ENCODE results near the gene CTU2. TPM values are rescaled to one million over a fixed set of nuclear protein-coding genes. Genes with fewer than 3 reads are reported as not detected.

Gene CTU2
- total and polyA plus RNA-seq, 9 of the 15 experiments (the other 6 are each of a cell fraction or from before 2014, with no cell fraction given), result 1.3 to 105 (median 23.2) TPM

- H3K4me1 ChIP-seq (replicated peaks in 1 of 2; ENCODE audit: control insufficient read depth in 2 of 2, insufficient read depth in 2 of 2, low read length in 2 of 2), result peaks cover 0 to 95% of the 10 kb centered on the region in 2 experiments; a peak in 3 of 5 replicates
- WGBS (ENCODE audit: insufficient coverage, low coverage, missing lambda C conversion rate), result 91% methylated on average over 32 of the region's 33 CpGs
- ChIA-PET POLR2A (no interaction called here), CTCF (ENCODE audit: low intra/inter-chr PET ratio) (interaction anchor here (1.6 kb wide), 1 partner anchor 45 kb away, joined by 5 read pairs; the partner anchor contains the start of gene PIEZO1)
- H3K79me2 ChIP-seq (ENCODE audit: control insufficient read depth, insufficient read depth, low read length), result peaks cover 24% of the 10 kb centered on the region
- H3K9me1 ChIP-seq (ENCODE audit: control insufficient read depth, insufficient read depth, low read length), result peaks cover 5% of the 10 kb centered on the region
- no peak for TF ChIP-seq SNAPC5 (CRISPR knock-in tag; IDR thresholded peaks at IDR 0.05)
- TF ChIP-seq POLR2G (IDR thresholded peaks at IDR 0.05; ENCODE audit: low read depth, low read length), result peak; percentile 61
- TF ChIP-seq HNRNPL (IDR thresholded peaks at IDR 0.05; ENCODE audit: low read depth, low read length), result peak; percentile 58; the same call in 1 of the 2 replicates
- TF ChIP-seq DMBX1 (CRISPR knock-in tag; IDR thresholded peaks at IDR 0.05; ENCODE audit: borderline replicate concordance), result no peak
- in situ Hi-C loops (cut with MboI) (no loop called here), intact Hi-C loops (cut with micrococcal nuclease) (no loop called here)
- BruUV-seq (replicated peaks), result no TSS peak
- H3K9me3 ChIP-seq (replicated peaks; ENCODE audit: control insufficient read depth, insufficient read depth, low read depth, low read length), result no peaks in the 10 kb centered on the region
- no peak overlapping the region for H3K4me3 ChIP-seq
- no peak overlapping the region for H2AFZ ChIP-seq (ENCODE audit: low read depth, low read length)
- no peak overlapping the region for H3K4me2 ChIP-seq (ENCODE audit: insufficient read depth, low read length)
- DNase-seq (ENCODE audit: extremely low read depth in 1 of 4, low spot score in 3 of 4) (no peak), FAIRE-seq (no peak), ATAC-seq (no peak)
- peaks cover 30% of the 10 kb centered on the region for H4K20me1 ChIP-seq (replicated peaks; ENCODE audit: control insufficient read depth, insufficient read depth, low read length)
- H3K27me3 ChIP-seq (ENCODE audit: control insufficient read depth in 2 of 2, insufficient read depth in 2 of 2, low read length in 2 of 2), result no peaks in the 10 kb centered on the region
- no peak overlapping the region for H3K27ac ChIP-seq (ENCODE audit: extremely low read depth, low read depth, low read length)
- peaks cover 97% of the 10 kb centered on the region for H3K36me3 ChIP-seq (ENCODE audit: control insufficient read depth, insufficient read depth, low read length)
- no peak overlapping the region for H3K9ac ChIP-seq (ENCODE audit: insufficient read depth in 1 of 2, low read depth in 2 of 2, low read length in 2 of 2)
Observed at GRCh38 chr16:88739977-88740726, 33.8 kb downstream of the CTU2 start.

DNA sequence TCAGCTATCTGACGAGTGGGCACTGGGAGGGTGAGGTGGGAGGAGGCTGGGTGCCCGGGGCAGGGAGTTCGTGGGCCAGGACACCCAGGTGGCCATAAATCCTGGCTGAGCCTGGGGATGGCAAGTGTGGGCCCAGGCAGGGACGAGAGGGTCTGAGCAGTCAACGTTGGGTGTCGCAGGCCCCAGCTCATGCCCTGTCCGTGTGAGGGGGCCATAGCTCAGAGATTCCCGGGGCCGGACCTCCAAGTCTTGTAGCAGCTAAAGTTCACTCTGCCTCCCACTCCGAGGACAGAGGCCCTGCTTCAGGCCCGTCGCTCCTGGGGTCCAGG is 34.4 kb downstream of the CTU2 start:
- WGBS (ENCODE audit: insufficient coverage, low coverage, missing lambda C conversion rate), result 82% methylated on average over 12 of the region's 12 CpGs
- peaks cover 27% of the 10 kb centered on the region for H4K20me1 ChIP-seq (replicated peaks; ENCODE audit: control insufficient read depth, insufficient read depth, low read length)
- no peak overlapping the region for H2AFZ ChIP-seq (ENCODE audit: low read depth, low read length)
- H3K4me3 ChIP-seq, result no peak overlapping the region
- H3K36me3 ChIP-seq (ENCODE audit: control insufficient read depth, insufficient read depth, low read length), result peaks cover 94% of the 10 kb centered on the region; the same call in 2 of the 3 replicates
- no peak for DNase-seq (ENCODE audit: extremely low read depth in 1 of 4, low spot score in 3 of 4)
- no peak overlapping the region for H3K27ac ChIP-seq (ENCODE audit: extremely low read depth, low read depth, low read length)
- POLR2A ChIA-PET, result no interaction called here
- ATAC-seq, result no peak
- no peak for FAIRE-seq
- peaks cover 5% of the 10 kb centered on the region for H3K9me1 ChIP-seq (ENCODE audit: control insufficient read depth, insufficient read depth, low read length)
- no peaks in the 10 kb centered on the region for H3K27me3 ChIP-seq (ENCODE audit: control insufficient read depth in 2 of 2, insufficient read depth in 2 of 2, low read length in 2 of 2)
- no TSS peak for BruUV-seq (replicated peaks)
- CTCF ChIA-PET (ENCODE audit: low intra/inter-chr PET ratio), result interaction anchor here (4.6 kb wide), 1 partner anchor 44 kb away, joined by 32 read pairs; the partner anchor contains the start of gene PIEZO1
- H3K4me2 ChIP-seq (ENCODE audit: insufficient read depth, low read length), result no peak overlapping the region
- H3K79me2 ChIP-seq (ENCODE audit: control insufficient read depth, insufficient read depth, low read length), result peaks cover 24% of the 10 kb centered on the region
- in situ Hi-C loops (cut with MboI) (no loop called here), intact Hi-C loops (cut with micrococcal nuclease) (no loop called here)
- peak overlapping the region in 1 of 2 experiments; percentile 41; a peak in 1 of 4 replicates for H3K9ac ChIP-seq (ENCODE audit: insufficient read depth in 1 of 2, low read depth in 2 of 2, low read length in 2 of 2)
- peaks cover 0 to 94% of the 10 kb centered on the region in 2 experiments; a peak in 3 of 5 replicates for H3K4me1 ChIP-seq (replicated peaks in 1 of 2; ENCODE audit: control insufficient read depth in 2 of 2, insufficient read depth in 2 of 2, low read length in 2 of 2)
- no peaks in the 10 kb centered on the region for H3K9me3 ChIP-seq (replicated peaks; ENCODE audit: control insufficient read depth, insufficient read depth, low read depth, low read length)
- no peak for TF ChIP-seq BRCA1 (IDR thresholded peaks at IDR 0.05)
- TF ChIP-seq BRCA1 (CRISPR knock-in tag; IDR thresholded peaks at IDR 0.05), result no peak
- TF ChIP-seq RAD51 (IDR thresholded peaks at IDR 0.05; ENCODE audit: borderline replicate concordance, low read depth), result no peak
- no peak for TF ChIP-seq MEF2A (IDR thresholded peaks at IDR 0.05; ENCODE audit: control insufficient read depth, low read depth, low read length)
- TF ChIP-seq BHLHE40 (IDR thresholded peaks at IDR 0.05; ENCODE audit: low read length), result no peak
- TF ChIP-seq ZNF57 (CRISPR knock-in tag; IDR thresholded peaks at IDR 0.05), result no peak
- TF ChIP-seq RBM22 (IDR thresholded peaks at IDR 0.05; ENCODE audit: low read depth, low read length, poor library complexity, severe bottlenecking), result peak; percentile 36
- peak; percentile 18; the same call in 1 of the 2 replicates for TF ChIP-seq POLR2G (IDR thresholded peaks at IDR 0.05; ENCODE audit: low read depth, low read length)
- no peak for TF ChIP-seq DACH1 (IDR thresholded peaks at IDR 0.05; ENCODE audit: partially characterized antibody)
- no peak for TF ChIP-seq CBX1 (IDR thresholded peaks at IDR 0.05; ENCODE audit: low read depth)
- TF ChIP-seq HNRNPH1 (optimal IDR thresholded peaks at IDR 0.05; ENCODE audit: low read depth, low read length), result no peak
- no peak for TF ChIP-seq PHTF2 (CRISPR knock-in tag; IDR thresholded peaks at IDR 0.05)
- no peak for TF ChIP-seq ZNF23 (CRISPR knock-in tag; IDR thresholded peaks at IDR 0.05)
